GM19455 (cell line): ENCODE results near the gene LRP1B.
"Not testable (repeated sequence)": the region's sequence is repeated elsewhere in the genome, so short reads cannot be mapped to it uniquely, and the experiment has no call there.

Experiments
- ATAC-seq: cut with Tn5 transposase; IDR thresholded peaks from one replicate; pipeline ENCODE4 v1.9.1; 2021; ENCODE audit not compliant: unreplicated experiment

Gene LRP1B

DNA sequence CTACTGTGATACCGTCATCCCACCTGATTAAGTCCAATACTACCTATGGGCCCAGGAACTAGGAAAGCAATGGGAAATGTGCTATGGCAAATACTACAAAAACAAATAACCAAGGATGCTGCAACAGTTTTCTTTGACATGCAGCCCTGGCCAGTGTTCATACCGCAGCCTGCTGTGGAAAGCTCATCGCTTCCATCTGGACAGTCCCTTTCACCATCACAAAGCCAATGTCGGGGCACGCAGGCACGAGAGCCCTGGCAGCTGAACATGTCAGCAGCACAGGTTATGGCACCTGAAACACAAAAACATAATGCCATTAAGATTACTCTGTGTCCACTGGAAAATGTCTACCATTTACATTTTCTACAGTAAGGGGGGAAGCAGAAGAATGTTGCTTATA is 1621.1 kb downstream of the LRP1B start:
- no peak for ATAC-seq

DNA sequence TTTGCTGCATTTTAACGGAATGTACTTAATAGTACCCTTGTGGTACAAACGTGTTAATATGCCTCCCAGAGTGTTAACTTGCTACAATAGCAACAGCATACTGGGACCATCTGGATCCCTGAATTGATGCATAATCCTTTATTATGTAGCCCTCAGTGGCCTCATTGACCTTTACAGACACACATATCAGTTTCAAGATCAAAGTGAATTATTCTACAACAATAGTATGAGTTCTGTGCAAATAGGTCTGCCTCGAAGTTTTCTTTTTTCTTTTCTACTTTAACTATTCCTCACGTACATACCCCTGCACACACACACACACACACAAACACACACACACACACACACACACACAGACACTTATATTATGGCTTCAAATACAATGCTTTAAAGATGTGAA is 1622.1 kb downstream of the LRP1B start:
- no peak for ATAC-seq

DNA sequence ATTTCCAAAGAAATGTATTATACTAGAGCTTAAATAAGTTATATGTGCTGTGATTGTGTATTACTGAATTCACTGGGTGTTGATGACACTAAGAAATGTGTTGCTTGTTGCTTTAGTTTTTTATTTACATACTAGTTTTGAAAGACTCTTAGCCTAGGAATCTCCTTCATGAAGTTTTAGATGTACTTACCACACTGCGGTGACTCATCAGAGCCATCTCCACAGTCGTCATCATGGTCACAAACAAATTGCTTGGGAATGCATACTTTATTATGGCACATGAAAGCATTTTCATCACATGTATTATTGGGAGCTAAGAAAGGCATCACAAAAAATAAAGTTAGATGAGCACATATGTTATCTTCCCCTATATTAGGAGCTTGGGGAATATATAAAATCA is 1624.2 kb downstream of the LRP1B start:
- no peak for ATAC-seq

DNA sequence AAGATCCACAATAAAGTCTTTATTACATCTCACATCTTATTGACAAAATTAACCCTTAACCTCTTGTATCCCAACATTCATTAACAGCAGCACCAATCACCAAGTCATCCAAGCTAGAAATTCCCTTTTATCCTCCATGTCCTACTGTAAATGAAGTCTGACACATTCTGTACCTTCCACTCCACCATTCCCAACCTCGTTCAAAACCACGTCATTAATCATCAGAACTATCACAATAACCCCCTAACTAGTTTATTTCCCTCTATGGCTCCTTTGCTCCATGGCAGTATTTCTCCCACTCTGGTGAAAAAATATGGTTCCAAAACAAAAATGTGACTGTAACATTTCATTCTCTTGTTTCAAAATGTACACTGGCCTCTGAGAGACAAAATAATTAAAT is 1626.2 kb downstream of the LRP1B start:
- ATAC-seq: no peak

DNA sequence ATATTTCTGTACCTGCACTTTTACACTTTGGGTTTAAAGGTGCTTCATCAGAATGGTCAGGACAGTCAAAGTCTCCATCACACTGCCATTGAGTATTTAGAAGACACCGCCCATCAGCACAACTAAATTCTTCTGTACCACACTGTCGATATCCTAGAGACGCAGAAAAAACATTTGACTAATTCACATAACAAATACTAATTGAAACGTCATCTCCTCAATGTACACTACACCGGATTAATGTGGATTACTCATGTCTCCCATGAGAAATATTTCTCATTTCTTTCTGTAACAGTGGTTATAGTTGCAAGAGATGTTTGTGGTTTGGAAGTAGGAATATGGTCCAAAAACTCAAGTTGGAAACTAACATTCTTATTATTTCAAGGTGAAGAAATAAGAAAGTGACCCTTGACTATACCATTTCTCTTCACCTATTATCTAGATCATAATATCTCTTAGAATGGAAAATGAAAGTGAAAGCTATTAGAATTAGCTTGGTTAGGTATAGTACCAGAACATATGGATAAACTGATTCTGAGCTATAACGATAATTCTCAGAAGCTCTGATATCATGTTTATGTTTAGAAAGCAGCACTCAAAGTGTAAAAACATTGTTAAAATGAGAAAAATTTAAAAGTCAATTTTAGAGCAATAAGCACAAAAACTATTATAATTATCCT is 1627.7 kb downstream of the LRP1B start:
- ATAC-seq: no peak

DNA sequence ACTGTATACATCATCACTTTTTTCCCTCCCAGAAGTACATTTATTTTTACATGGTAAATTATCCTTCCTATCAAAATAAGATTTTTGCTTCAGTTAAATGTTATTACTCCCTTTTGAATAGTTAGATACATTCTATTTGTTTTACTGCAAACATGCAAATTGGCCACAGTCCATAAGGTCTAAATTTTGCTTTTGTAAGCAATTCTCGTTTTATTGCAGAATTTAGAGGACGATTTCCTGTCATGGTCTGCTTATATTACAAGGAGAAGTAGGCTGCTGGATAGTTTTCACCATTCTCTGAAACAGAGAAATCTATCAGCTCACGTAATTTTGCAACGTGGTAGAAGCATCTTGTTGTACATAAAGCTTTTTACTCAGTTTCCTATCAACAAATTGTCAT is 1632.5 kb downstream of the LRP1B start:
- no peak for ATAC-seq

DNA sequence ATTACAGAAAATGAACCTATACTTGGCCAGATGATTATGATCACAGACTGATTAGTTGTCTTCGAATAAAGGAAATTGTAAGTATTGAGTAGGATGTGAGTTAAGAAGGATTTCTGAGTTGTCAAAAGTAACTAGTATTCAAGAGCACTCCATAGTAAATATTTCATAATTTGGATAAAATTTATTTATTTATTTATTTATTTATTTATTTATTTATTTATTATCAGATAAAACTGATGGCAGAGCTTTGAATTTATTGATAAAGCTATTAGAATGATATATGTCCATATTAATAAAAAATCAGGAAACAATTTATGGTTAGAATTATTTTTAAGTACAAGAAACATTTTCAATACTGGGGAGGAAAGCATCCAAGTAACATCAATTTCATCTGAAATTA is 1634.1 kb downstream of the LRP1B start:
- no peak for ATAC-seq

DNA sequence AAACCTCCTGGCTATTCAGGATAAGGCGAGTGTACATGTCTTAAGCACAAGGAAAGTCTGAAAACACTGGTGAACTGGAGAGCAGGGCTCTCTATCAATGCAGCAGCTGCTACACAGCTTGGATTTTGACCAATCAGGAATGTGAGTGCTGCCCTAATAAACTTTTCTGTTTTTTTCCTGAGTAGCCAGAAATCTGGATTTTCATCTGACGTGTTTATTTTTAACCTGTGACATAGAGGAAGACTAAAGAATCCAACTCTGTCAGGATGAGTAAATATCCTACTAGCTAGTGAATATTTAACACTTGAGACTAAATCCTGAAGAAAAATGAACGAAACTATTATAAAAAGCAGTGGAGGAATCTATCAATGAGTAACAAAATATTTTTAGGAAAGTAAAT is 1638.9 kb downstream of the LRP1B start:
- no peak for ATAC-seq

DNA sequence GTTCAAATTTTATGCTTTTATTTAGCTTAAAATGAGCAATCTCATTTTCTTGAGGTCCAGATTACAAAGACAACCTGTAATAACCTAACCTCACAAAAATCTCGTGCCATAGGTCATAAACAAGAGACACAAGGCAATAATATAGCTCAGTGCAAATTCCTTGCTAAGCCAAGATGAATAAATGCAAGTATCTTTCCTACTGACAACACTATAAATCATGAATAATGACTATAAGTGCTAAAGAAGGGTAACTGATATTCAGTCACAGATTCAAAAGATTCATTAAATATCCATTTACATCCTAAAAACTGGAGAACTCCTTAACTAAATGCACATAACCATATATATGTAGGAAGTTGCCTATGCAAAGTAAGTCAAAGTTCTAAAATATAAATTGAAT is 1641.6 kb downstream of the LRP1B start:
- no peak for ATAC-seq

DNA sequence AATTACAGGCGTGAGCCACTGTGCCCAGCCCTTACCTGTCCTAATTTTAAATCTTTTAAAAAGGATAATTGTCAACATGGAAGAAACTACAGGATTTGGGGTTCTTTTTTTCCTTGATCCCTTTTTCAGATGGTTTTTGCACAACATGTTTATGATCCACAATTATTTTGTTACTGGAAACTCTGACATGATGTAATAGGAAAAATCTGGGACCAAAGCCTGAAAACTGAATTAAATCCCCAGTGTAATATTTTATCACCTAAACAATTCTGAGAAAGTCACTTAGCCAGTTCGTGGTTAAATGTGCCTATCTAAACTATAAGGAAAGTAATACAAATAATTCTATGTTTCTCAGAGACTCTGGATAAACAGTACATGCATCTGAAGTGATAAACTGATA is 1649.7 kb downstream of the LRP1B start:
- no peak for ATAC-seq

DNA sequence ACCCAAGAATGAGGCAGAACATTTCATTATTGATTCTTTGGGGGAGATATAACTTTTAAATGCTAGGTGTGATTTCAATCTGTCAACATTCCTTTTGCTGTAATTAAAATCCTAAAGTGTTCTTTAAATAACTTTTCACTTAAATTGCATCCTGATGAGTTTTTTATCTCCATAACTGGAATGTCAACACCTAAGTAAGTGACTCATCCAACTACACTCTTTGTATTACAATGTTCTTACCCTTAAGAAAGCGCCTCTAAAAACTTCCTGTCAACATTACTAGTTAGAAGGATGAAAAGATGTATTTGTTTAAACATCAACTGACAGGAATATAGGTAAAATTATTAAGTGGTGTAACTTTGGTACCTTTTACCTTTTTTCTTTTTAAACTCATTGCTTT is 1657.0 kb downstream of the LRP1B start:
- ATAC-seq: no peak

DNA sequence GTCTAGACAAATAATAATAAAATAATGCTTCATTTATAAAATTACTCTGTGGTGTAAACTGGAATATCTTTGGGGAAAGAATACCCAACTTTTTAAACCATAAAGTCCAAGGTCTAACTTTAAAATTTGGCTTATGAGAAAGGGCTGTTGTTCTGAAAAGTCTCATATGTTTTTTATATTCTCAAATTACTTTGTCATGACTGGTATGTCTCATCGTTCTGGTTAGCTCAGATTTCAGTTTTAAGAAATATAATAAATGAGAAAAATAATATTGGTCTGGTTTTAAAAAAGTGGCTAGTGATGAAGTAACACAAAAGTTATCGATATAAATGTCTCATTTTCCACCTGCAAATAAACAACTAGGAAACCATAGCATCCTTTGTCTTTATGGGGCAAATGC is 1658.1 kb downstream of the LRP1B start:
- ATAC-seq: no peak

DNA sequence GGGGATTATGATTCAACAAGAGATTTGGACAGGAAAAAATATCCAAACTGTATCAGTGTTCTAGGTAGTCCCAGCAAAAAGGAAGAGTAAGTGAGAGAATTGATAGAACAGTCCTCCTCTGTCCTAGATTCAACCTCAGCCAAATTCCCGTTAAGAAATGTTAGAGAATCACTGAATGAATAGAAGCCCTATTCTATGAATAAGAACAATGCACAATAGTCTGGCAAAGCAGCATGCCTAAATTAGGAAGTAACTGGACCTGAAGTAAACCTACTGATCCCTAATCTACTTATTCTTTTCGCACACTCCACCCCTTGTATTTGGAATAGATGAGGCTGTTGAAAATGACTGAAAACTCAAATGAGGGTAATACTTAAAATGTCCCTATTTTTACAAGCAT is 1665.5 kb downstream of the LRP1B start:
- ATAC-seq: no peak

DNA sequence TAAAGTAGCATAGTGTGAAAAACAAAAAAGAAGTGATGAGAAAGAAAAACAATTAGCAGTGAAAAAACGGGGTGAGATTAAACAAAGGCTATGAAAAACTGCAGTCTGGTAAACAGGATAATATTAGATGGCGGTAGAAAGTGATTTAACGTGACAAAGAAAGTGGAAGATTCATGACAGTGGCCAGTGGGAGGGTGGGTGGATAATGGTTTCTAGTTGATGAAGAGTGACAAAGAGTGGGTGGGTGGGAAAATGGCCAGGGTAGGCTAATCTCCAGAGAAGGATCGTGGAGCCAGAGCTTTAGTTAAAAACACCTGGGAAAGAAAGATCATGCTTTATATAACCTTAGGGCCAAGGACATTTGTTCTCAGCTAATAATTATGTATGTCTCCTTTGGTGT is 1667.8 kb downstream of the LRP1B start:
- ATAC-seq: no peak

DNA sequence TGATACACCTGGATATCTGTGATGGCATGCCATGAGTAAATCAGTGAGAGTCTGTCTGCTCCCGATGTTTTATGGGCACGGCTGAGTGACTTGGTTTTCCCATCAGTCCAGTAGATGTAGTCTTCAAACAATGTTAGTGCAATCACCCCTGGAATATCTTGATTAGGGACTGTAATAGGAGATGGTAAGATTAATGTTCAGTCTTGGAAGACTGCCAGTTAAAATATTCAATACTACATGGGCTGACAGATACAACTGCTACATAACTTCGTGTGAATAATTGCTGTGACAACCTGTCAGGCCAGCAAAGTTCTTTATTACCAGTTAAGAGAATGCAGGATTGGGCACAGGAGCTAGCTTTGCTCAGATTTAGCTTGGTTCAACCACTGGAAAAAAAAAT is 1673.3 kb downstream of the LRP1B start:
- no peak for ATAC-seq

DNA sequence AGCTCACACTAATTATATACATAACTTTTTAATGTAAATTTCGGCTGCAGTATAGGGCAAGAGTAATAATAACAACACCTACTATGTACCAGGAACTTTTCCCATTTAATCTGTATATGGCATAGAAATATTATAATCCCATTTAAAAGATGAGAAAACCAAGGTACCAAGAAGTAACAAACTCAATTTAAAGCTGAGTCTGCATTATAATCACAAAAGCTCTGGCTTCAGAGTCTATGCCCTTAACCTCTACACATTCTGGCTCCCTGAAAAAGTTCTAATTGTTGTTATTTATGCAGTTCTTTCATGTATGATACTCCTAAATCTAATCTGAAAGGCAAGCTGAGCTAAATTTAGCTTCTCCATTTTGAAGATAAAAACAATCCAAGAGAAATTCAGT is 1675.5 kb downstream of the LRP1B start:
- no peak for ATAC-seq

DNA sequence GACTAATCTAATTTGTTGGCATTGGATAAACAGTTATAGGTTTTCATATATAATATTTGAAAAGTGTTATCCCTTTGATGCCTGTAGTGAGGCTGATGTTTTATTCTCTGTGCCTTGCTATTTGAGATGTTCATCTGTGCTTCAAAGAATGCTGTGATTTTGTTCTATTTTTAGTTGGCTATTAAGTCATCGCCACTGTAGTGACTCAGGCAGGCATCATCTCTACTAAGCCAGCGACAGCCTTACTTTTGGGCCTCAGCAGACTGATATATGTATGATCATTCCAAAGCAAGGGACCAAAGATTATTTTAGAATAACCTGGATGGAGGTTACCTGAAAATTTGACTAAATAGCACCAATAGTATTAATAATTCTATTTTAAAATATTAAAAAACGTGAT is 1676.1 kb downstream of the LRP1B start:
- no peak for ATAC-seq

DNA sequence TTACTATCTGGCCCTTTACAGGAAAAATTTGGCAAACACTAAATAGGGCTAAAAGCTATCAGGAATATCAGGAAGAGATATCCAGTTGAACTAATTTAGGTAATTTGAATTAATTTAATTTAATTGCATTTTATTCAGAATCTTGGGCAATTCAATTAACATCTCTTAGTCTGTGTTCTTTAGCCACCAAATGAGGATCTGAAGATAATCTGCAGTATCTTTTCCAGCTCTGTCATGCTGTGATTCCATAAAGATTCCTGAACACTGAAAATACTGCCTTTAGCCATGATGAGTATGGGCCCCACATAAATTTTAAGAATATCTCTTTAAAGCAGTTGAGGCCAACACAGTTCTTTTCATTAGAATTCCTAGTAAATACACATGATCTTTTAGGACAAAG is 1679.5 kb downstream of the LRP1B start:
- no peak for ATAC-seq

DNA sequence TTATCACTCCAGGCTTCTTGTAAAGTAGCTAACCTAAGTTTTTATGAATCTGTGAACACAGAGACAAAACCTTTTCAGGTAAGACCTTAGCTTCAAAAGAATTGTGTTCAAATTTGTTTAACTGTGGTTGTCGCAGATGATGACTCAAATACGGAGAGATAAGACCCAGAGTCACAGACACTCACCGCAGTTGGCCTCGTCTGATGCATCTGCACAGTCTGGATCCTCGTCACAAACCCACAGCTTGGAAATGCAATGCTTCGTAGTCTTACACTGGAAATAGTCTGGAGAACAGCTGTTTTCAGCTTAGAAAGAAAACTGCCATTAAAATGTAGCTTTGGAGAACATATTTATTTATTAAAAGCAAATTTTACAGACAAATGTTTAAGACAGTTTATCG is 1688.5 kb downstream of the LRP1B start:
- ATAC-seq: no peak

DNA sequence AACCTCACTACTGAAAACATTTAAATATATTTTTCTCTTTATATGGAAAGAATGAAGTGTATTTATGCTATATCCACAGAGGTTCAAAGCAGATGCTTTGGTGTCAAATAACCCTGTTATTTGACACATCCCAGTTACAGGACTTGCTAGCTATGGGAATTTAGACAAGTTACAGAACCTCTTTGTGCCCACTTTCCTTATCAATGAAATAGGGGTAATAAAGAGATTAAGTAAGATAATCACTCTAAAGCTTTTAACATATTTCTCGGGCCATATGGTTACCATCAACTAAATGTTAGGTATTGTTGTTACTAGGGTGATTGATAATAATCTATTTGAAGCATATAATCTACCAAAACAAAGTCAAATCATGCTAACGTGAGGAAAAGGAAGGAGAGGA is 1690.0 kb downstream of the LRP1B start:
- no peak for ATAC-seq

DNA sequence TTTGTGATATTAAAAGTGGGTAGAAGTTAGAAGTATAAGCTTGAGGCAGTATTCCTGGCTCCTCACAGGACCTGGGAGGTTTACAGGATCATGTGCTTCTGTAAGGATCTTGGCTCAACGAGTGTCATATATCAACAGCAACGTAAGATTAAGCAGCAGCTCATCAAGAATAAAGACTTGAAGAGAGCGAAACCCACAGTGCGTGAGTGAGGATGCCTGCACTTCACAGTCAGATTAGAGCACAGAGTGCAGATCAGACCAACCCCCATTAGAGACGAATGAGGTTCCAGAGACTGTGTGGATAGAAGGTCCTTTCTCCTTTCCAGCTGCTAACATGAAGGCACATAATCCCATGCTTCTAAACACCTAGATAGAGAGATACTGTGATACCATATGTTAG is 1693.9 kb downstream of the LRP1B start:
- ATAC-seq: no peak

DNA sequence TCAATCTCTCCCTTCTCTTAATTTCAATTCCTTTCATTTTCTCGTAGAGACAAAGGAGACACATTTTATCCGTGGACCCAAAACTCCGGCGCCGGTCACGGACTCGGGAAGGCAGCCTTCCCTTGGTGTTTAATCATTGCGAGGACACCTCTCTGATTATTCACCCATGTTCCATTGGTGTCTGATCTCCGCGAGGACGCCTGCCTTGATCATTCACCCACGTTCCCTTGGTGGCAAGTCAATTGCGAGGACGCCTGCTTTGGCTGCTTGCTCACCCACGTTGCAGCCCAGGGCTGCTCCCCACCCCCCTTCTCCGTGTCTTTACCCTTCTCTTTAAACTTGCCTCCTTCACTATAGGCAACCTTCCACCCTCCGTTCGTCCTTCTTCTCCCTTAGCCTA is 1703.8 kb downstream of the LRP1B start:
- ATAC-seq: not testable (repeated sequence)

DNA sequence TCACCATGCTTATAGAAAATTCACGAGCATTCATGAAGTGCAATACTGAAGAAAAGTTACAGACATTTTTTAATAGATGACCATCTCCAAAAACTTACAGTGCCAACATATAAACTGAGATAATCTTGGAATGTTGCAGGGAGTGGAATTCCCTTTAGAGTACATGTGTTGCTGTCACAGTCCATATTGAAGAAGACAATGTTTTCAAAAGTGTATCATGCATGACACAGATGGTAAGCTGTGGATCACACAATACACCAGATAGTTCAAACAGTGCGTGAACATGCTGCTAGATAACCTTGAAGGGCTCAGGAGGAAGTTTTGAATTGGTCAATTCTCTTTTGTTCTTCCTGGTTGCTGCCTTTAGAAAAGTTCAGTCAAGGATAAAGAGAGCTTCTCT is 1706.3 kb downstream of the LRP1B start:
- no peak for ATAC-seq

DNA sequence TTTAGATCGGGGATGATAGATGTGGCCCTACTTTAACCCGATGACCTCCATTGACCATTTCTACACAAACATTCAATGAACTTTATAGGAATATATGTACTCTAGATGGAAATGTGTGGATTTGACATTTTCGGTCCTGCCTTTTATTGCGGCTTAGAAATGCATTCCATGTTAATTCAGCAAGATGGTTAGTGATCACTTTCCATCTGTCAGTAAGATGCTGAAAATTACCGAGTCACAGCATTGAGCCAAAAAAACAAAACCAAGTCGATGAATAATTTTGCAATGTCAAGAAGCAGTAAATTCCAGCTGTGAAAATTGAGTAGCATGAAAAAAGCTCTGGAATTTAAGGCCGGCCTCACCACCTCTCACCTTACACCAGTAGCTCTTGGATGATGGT is 1708.1 kb downstream of the LRP1B start:
- ATAC-seq: no peak
